ENCODE results near the gene OVAAL. TPM values are rescaled to one million over a fixed set of nuclear protein-coding genes. Genes with fewer than 3 reads are reported as not detected.
A peak's percentile ranks its signal among the peaks of the same experiment; 100 is the strongest.

Gene OVAAL
- total RNA-seq, 1 experiment from 2014 or later = not detected

DNA sequence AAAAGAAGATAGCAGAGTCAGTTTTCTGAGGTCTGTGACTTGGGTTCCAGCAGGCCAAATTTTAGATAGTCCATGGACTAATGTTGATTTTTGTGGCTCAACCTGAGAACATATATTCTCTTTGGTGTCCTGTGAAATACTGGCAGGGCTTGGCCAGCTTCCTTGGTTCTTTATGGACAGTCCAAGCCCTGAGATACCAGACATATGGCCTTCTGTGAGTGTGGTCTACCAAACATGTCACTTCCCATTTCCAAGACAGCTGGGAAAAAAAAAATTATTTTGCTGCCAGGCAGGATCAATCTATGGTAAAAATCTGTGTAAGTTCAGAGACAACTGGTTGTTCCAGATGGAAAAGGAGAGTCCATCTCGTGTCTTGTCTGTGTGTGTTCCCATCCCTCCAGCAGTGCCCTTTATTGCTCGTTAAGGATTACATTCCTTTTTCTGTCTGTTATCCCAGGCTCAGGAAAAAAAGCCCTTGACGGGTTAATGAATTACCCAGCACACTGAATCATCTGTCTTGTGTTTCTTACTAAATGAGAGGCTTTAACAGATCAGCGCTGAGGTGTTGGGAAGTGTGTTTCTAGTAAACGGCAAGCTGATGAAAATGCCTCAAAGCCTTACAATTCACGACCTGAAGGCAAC, 39.7 kb downstream of the OVAAL start:
- no peak for DNase-seq
- Histone ChIP-seq H3K36me3 (no peaks in the 10 kb centered on the region), H3K27me3 (no peaks in the 10 kb centered on the region), H3K4me3 (no peak overlapping the region), H3K9me3 (replicated peaks) (no peaks in the 10 kb centered on the region), H3K27ac (no peak overlapping the region), H3K4me1 (no peaks in the 10 kb centered on the region)

DNA sequence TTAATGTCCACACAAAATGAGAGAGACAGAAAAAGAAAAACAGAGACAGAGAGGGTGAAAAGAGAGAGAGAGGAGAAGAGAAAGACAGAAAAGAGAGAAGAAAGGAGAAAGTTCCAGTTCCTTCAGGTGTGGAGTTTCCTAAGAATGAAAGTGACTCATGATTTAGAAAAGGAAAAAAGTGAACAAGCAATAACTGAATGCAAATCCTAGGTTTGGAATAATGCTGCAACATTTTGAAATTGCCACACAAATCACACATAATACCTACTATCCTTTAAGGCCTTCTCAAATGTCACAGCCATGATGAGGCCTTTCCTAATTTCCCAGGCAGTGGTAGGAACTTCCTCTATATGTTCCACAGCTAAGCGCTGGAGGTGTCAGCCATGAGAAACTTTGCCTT, 41.6 kb downstream of the OVAAL start:
- no peak overlapping the region for H3K27ac ChIP-seq
- no peaks in the 10 kb centered on the region for H3K36me3 ChIP-seq
- H3K4me1 ChIP-seq = no peaks in the 10 kb centered on the region
- H3K4me3 ChIP-seq = no peak overlapping the region
- H3K27me3 ChIP-seq = no peaks in the 10 kb centered on the region
- no peaks in the 10 kb centered on the region for H3K9me3 ChIP-seq (replicated peaks)
- no peak for DNase-seq

DNA sequence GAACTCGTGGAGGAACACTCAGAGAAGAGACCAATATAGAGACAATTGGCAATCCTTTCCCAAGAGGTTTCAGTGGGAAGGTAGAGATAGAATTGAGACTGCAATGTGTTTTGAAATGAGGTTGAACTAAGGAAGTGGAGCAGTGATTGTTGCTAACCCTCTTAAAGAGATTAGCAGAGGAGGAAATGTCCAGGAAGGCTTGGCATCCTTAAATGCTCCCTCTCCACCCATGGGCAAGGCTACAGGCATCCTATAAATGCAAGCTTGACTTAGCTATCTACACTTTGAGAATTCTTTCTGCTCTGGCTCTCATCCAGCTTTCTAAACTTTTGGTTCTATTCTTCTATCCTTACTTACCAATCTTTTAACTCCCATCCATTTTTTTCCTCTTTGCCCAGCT, 42.7 kb downstream of the OVAAL start:
- Histone ChIP-seq H3K9me3 (replicated peaks) (no peaks in the 10 kb centered on the region), H3K4me3 (no peak overlapping the region), H3K27ac (no peak overlapping the region), H3K36me3 (no peaks in the 10 kb centered on the region), H3K4me1 (no peaks in the 10 kb centered on the region), H3K27me3 (no peaks in the 10 kb centered on the region)
- DNase-seq = no peak

GRCh38 chr1:180603223-180603849, 44.6 kb downstream of the OVAAL start:
- DNase-seq = no peak
- H3K27ac ChIP-seq = no peak overlapping the region
- H3K4me3 ChIP-seq = no peak overlapping the region
- no peaks in the 10 kb centered on the region for H3K27me3 ChIP-seq
- no peaks in the 10 kb centered on the region for H3K36me3 ChIP-seq
- no peaks in the 10 kb centered on the region for H3K9me3 ChIP-seq (replicated peaks)
- H3K4me1 ChIP-seq = no peaks in the 10 kb centered on the region

- no peak overlapping the region for H3K27ac ChIP-seq
- no peaks in the 10 kb centered on the region for H3K27me3 ChIP-seq
- H3K4me3 ChIP-seq = no peak overlapping the region
- H3K9me3 ChIP-seq (replicated peaks) = no peaks in the 10 kb centered on the region
- H3K4me1 ChIP-seq = no peaks in the 10 kb centered on the region
- no peaks in the 10 kb centered on the region for H3K36me3 ChIP-seq
- DNase-seq = no peak
These were observed 45.1 kb downstream of the OVAAL start for GRCh38 chr1:180603850-180604226.

DNA sequence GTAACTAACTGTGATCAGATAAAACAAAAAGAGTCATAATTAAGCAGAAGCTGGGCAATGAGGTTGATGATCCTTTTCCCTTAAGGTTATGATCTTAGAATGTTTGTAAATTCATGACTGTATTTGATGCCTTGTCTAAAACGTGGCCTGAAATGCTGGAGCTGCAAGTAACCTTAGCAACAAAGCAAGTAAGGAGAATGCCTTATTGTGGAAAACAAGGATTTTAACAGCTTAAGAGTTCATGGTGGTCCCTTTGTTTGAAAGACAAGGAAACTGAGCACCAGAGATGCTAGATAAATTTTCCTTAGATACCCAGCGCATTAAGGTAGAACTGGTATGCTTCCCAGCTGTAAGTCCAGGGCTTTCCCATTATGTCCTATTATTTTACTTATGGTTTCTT, 47.4 kb downstream of the OVAAL start:
- Histone ChIP-seq H3K4me1 (no peaks in the 10 kb centered on the region), H3K27ac (no peak overlapping the region), H3K36me3 (no peaks in the 10 kb centered on the region), H3K4me3 (no peak overlapping the region), H3K9me3 (replicated peaks) (no peaks in the 10 kb centered on the region), H3K27me3 (no peaks in the 10 kb centered on the region)
- DNase-seq = no peak

- no peak for DNase-seq
- Histone ChIP-seq H3K4me1 (no peaks in the 10 kb centered on the region), H3K36me3 (no peaks in the 10 kb centered on the region), H3K27ac (no peak overlapping the region), H3K9me3 (replicated peaks) (no peaks in the 10 kb centered on the region), H3K27me3 (no peaks in the 10 kb centered on the region), H3K4me3 (no peak overlapping the region)
These were observed 51.1 kb downstream of the OVAAL start for GRCh38 chr1:180609643-180610555.

- H3K36me3 ChIP-seq = no peaks in the 10 kb centered on the region
- no peaks in the 10 kb centered on the region for H3K27me3 ChIP-seq
- H3K9me3 ChIP-seq (replicated peaks) = no peaks in the 10 kb centered on the region
- H3K27ac ChIP-seq = no peak overlapping the region
- no peak for DNase-seq
- no peaks in the 10 kb centered on the region for H3K4me1 ChIP-seq
- no peak overlapping the region for H3K4me3 ChIP-seq
These were observed 51.8 kb downstream of the OVAAL start for GRCh38 chr1:180610556-180611015.

GRCh38 chr1:180611016-180611930, 52.5 kb downstream of the OVAAL start:
- Histone ChIP-seq H3K27me3 (no peaks in the 10 kb centered on the region), H3K36me3 (no peaks in the 10 kb centered on the region), H3K4me3 (no peak overlapping the region), H3K4me1 (no peaks in the 10 kb centered on the region), H3K27ac (no peak overlapping the region), H3K9me3 (replicated peaks) (no peaks in the 10 kb centered on the region)
- DNase-seq = no peak

DNA sequence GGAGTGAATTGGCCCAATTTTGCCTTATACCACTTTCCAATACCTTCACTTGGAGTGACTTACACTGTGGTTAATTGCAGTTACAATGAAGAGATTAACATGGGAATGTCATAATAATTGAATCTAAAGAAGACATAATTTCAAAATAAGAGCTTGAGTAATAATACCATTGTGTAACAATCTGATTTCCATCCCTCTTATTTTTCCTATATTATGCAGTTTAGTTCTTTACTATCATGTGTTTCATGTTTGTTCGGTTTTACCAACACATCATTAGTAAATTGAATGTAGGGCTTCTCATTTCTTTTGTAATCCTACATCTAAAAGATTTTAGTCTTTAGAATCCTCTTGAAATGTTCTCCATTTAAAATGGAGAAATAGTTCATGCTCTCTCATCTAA, 53.9 kb downstream of the OVAAL start:
- DNase-seq = no peak
- no peaks in the 10 kb centered on the region for H3K4me1 ChIP-seq
- no peaks in the 10 kb centered on the region for H3K9me3 ChIP-seq (replicated peaks)
- H3K36me3 ChIP-seq = no peaks in the 10 kb centered on the region
- H3K27ac ChIP-seq = no peak overlapping the region
- no peak overlapping the region for H3K4me3 ChIP-seq
- no peaks in the 10 kb centered on the region for H3K27me3 ChIP-seq

- Histone ChIP-seq H3K27me3 (no peaks in the 10 kb centered on the region), H3K4me1 (no peaks in the 10 kb centered on the region), H3K36me3 (no peaks in the 10 kb centered on the region), H3K27ac (no peak overlapping the region), H3K9me3 (replicated peaks) (no peaks in the 10 kb centered on the region), H3K4me3 (no peak overlapping the region)
- DNase-seq = peak in 1 of 2 experiments; percentile 17
These were observed 56.0 kb downstream of the OVAAL start for GRCh38 chr1:180614730-180615129.

DNA sequence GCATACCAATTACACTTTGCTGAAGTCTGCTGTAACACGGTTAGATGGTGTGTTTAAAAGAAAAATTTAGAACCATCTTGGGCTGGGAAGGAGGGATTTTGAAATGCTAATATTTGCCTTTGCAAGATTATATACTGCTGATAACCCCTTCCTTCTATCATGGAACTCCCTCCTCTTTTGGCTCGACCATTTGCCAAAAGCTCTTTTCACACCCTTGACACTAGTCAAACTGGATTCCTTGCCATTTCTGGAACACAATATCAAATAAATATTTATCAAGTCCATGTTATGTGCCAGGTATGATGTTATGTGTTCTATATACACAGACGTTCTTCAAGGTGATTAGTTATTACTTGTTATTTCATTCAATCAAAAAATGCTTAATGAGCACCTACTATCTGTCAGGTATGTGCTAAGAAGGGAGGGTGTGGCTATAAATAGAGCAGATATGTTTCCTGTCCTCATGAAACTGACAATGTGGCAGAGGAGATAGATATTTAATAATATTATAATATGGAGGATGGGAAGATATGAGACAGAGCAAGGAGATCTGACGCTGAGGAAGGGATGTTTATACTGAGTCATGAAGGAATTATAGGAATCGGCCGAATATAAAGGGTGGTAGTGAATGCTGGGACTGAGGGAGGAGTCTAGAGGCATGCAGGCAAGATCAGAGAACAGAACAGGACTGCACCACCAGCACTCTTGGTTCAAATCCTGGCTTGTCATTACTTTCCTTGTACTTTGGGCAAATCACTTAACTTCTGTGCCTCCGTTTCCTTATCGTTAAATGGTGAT, 56.9 kb downstream of the OVAAL start:
- Histone ChIP-seq H3K4me1 (no peaks in the 10 kb centered on the region), H3K27ac (no peak overlapping the region), H3K36me3 (no peaks in the 10 kb centered on the region), H3K9me3 (replicated peaks) (no peaks in the 10 kb centered on the region), H3K27me3 (no peaks in the 10 kb centered on the region), H3K4me3 (no peak overlapping the region)
- DNase-seq = no peak

All from SJCRH30 (cell line).